ENCODE results near the gene STEAP3. TPM values are rescaled to one million over a fixed set of nuclear protein-coding genes. Genes with fewer than 3 reads are reported as not detected.

STEAP3 gene
- total RNA-seq, 1 donor from 2014 or later = 38.8 TPM

DNA sequence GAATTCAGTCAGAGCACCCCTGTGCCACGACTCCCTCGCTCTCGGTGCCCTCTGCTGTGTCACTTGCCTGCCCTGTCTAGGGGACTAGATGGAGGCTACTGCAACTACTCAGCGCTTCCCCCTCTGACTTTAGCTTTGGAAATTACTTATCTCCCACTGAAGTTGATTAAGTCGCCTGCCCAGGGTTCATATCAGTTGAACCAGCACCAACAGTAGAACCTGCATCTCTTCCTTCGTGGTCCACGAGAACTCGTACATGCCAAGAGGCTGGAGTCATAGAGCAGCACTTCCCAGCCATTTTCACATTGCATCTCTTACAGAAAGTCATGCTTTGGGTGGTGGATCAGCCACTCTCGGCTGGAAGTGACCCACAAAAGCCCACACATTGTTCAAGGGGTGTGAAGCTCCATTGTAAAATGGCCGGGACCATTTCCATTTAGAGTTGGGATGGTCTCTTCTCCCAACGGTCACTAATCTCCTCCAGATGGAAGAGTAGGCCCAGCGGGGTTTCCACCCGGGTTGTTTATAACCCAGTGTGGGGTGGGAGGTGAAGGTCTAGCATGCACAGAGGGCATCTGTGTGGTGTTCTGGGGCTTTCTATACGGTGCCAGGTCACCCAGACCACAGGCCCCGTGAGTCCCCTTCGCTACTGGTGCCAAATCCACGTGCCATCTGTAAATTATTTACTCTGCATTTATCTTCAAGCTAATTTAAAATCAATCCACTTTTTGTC lies 38.0 kb downstream of the STEAP3 start:
- H3K4me1 ChIP-seq (ENCODE audit: insufficient read depth, low read length) = peaks cover 7% of the 10 kb centered on the region
- TF ChIP-seq, protein P1, sequence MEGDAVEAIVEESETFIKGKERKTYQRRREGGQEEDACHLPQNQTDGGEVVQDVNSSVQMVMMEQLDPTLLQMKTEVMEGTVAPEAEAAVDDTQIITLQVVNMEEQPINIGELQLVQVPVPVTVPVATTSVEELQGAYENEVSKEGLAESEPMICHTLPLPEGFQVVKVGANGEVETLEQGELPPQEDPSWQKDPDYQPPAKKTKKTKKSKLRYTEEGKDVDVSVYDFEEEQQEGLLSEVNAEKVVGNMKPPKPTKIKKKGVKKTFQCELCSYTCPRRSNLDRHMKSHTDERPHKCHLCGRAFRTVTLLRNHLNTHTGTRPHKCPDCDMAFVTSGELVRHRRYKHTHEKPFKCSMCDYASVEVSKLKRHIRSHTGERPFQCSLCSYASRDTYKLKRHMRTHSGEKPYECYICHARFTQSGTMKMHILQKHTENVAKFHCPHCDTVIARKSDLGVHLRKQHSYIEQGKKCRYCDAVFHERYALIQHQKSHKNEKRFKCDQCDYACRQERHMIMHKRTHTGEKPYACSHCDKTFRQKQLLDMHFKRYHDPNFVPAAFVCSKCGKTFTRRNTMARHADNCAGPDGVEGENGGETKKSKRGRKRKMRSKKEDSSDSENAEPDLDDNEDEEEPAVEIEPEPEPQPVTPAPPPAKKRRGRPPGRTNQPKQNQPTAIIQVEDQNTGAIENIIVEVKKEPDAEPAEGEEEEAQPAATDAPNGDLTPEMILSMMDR (IDR thresholded peaks at IDR 0.05; ENCODE audit: insufficient read depth, low read depth, low read length) = no peak
- TF ChIP-seq EZH2 (IDR thresholded peaks at IDR 0.05; ENCODE audit: insufficient read depth, low read length) = no peak
- no peaks in the 10 kb centered on the region for H3K27me3 ChIP-seq (ENCODE audit: insufficient read depth, low read length)
- no peaks in the 10 kb centered on the region for H3K9me3 Mint-ChIP-seq (ENCODE audit: unreplicated experiment)
- H3K4me2 ChIP-seq (ENCODE audit: low read length) = no peak overlapping the region
- peaks cover 26% of the 10 kb centered on the region for H3K4me1 Mint-ChIP-seq (ENCODE audit: low read depth, unreplicated experiment)
- H3K9ac ChIP-seq (ENCODE audit: low read length) = no peak overlapping the region
- H2AFZ ChIP-seq (ENCODE audit: low read depth, low read length) = no peak overlapping the region
- DNase-seq (ENCODE audit: low read depth) (no peak), FAIRE-seq (peak; percentile 20)
- no peak overlapping the region for H3K4me3 ChIP-seq (ENCODE audit: insufficient read depth, low read depth, low read length)
- no peaks in the 10 kb centered on the region for H4K20me1 ChIP-seq (ENCODE audit: insufficient read depth, low read length)
- no peak overlapping the region for H3K27ac ChIP-seq (ENCODE audit: low read depth, low read length)
- H3K36me3 ChIP-seq (ENCODE audit: insufficient read depth, low read length) = no peaks in the 10 kb centered on the region
- no peaks in the 10 kb centered on the region for H3K9me3 ChIP-seq (ENCODE audit: insufficient read depth, low read depth, low read length)
- H3K27ac Mint-ChIP-seq (ENCODE audit: unreplicated experiment) = peak overlapping the region; percentile 29
- H3K79me2 ChIP-seq (ENCODE audit: insufficient read depth, low read length) = no peaks in the 10 kb centered on the region
- H3K36me3 Mint-ChIP-seq (ENCODE audit: low read depth, unreplicated experiment) = peaks cover 19% of the 10 kb centered on the region
- H3K27me3 Mint-ChIP-seq (ENCODE audit: low read depth, unreplicated experiment) = peaks cover 4% of the 10 kb centered on the region
- H3K4me3 Mint-ChIP-seq (ENCODE audit: unreplicated experiment) = no peak overlapping the region

DNA sequence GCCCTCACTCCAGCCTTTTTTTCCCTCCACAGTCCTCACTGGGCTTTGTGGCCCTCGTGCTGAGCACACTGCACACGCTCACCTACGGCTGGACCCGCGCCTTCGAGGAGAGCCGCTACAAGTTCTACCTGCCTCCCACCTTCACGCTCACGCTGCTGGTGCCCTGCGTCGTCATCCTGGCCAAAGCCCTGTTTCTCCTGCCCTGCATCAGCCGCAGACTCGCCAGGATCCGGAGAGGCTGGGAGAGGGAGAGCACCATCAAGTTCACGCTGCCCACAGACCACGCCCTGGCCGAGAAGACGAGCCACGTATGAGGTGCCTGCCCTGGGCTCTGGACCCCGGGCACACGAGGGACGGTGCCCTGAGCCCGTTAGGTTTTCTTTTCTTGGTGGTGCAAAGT lies 39.4 kb downstream of the STEAP3 start:
- Histone ChIP-seq H3K9ac (ENCODE audit: low read length) (no peak overlapping the region), H3K4me3 (ENCODE audit: insufficient read depth, low read depth, low read length) (no peak overlapping the region), H2AFZ (ENCODE audit: low read depth, low read length) (no peak overlapping the region), H3K4me1 (ENCODE audit: insufficient read depth, low read length) (peaks cover 7% of the 10 kb centered on the region), H3K27me3 (ENCODE audit: insufficient read depth, low read length) (no peaks in the 10 kb centered on the region), H3K4me2 (ENCODE audit: low read length) (no peak overlapping the region), H3K79me2 (ENCODE audit: insufficient read depth, low read length) (no peaks in the 10 kb centered on the region), H4K20me1 (ENCODE audit: insufficient read depth, low read length) (no peaks in the 10 kb centered on the region), H3K9me3 (ENCODE audit: insufficient read depth, low read depth, low read length) (no peaks in the 10 kb centered on the region), H3K36me3 (ENCODE audit: insufficient read depth, low read length) (no peaks in the 10 kb centered on the region), H3K27ac (ENCODE audit: low read depth, low read length) (no peak overlapping the region)
- no peak overlapping the region for H3K4me3 Mint-ChIP-seq (ENCODE audit: unreplicated experiment)
- peaks cover 20% of the 10 kb centered on the region for H3K36me3 Mint-ChIP-seq (ENCODE audit: low read depth, unreplicated experiment)
- H3K9me3 Mint-ChIP-seq (ENCODE audit: unreplicated experiment) = no peaks in the 10 kb centered on the region
- no peak for TF ChIP-seq EZH2 (IDR thresholded peaks at IDR 0.05; ENCODE audit: insufficient read depth, low read length)
- TF ChIP-seq, protein P1 (IDR thresholded peaks at IDR 0.05; ENCODE audit: insufficient read depth, low read depth, low read length) = no peak
- DNase-seq (ENCODE audit: low read depth) (no peak), FAIRE-seq (no peak)
- no peak overlapping the region for H3K27ac Mint-ChIP-seq (ENCODE audit: unreplicated experiment)
- H3K4me1 Mint-ChIP-seq (ENCODE audit: low read depth, unreplicated experiment) = peaks cover 24% of the 10 kb centered on the region
- H3K27me3 Mint-ChIP-seq (ENCODE audit: low read depth, unreplicated experiment) = peaks cover 4% of the 10 kb centered on the region

DNA sequence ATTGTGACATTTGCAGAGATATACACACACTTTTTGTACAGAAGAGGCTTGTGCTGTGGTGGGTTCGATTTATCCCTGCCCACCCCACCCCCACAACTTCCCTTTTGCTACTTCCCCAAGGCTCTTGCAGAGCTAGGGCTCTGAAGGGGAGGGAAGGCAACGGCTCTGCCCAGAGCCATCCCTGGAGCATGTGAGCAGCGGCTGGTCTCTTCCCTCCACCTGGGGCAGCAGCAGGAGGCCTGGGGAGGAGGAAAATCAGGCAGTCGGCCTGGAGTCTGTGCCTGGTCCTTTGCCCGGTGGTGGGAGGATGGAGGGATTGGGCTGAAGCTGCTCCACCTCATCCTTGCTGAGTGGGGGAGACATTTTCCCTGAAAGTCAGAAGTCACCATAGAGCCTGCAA lies 40.0 kb downstream of the STEAP3 start:
- Mint-ChIP-seq H3K4me3 (ENCODE audit: unreplicated experiment) (no peak overlapping the region), H3K9me3 (ENCODE audit: unreplicated experiment) (no peaks in the 10 kb centered on the region), H3K27ac (ENCODE audit: unreplicated experiment) (no peak overlapping the region), H3K36me3 (ENCODE audit: low read depth, unreplicated experiment) (peaks cover 20% of the 10 kb centered on the region), H3K27me3 (ENCODE audit: low read depth, unreplicated experiment) (peaks cover 4% of the 10 kb centered on the region), H3K4me1 (ENCODE audit: low read depth, unreplicated experiment) (peaks cover 21% of the 10 kb centered on the region)
- Histone ChIP-seq H3K4me2 (ENCODE audit: low read length) (no peak overlapping the region), H4K20me1 (ENCODE audit: insufficient read depth, low read length) (no peaks in the 10 kb centered on the region), H3K27ac (ENCODE audit: low read depth, low read length) (no peak overlapping the region), H3K79me2 (ENCODE audit: insufficient read depth, low read length) (no peaks in the 10 kb centered on the region), H3K27me3 (ENCODE audit: insufficient read depth, low read length) (no peaks in the 10 kb centered on the region), H2AFZ (ENCODE audit: low read depth, low read length) (no peak overlapping the region), H3K9me3 (ENCODE audit: insufficient read depth, low read depth, low read length) (no peaks in the 10 kb centered on the region), H3K36me3 (ENCODE audit: insufficient read depth, low read length) (no peaks in the 10 kb centered on the region), H3K9ac (ENCODE audit: low read length) (no peak overlapping the region), H3K4me1 (ENCODE audit: insufficient read depth, low read length) (peaks cover 7% of the 10 kb centered on the region), H3K4me3 (ENCODE audit: insufficient read depth, low read depth, low read length) (no peak overlapping the region)
- no peak for DNase-seq (ENCODE audit: low read depth)
- no peak for FAIRE-seq
- TF ChIP-seq, protein P1 (IDR thresholded peaks at IDR 0.05; ENCODE audit: insufficient read depth, low read depth, low read length) = no peak
- no peak for TF ChIP-seq EZH2 (IDR thresholded peaks at IDR 0.05; ENCODE audit: insufficient read depth, low read length)

All from astrocyte (in vitro differentiated cells and primary cell).